Liver (tissue), 9 donors: Measurements from ENCODE around the gene VPS35. TPM values are rescaled to one million over a fixed set of nuclear protein-coding genes. Genes with fewer than 3 reads are reported as not detected.

ENCODE experiments used
- DNase-seq: peaks from one replicate; pipeline ENCODE4 v3.0.0-alpha.2; 2017; ENCODE audit warnings: low spot score
- H3K27ac ChIP-seq, 2 donors: one replicate each; pipeline ENCODE4 v1.7.0; 2013; ENCODE audit warnings: inconsistent platforms in 2 of 2, low read length in 2 of 2, control low read depth in 1 of 2, low read depth in 1 of 2, mild to moderate bottlenecking in 1 of 2
- H3K27me3 ChIP-seq, 4 donors: one replicate each; pipeline versions ENCODE4 v1.6.1 to v1.7.0; 2013; ENCODE audit warnings: low read length in 3 of 4, inconsistent platforms in 1 of 4, mild to moderate bottlenecking in 1 of 4, moderate library complexity in 1 of 4; ENCODE audit not compliant: control insufficient read depth in 4 of 4, insufficient read depth in 4 of 4
- H3K36me3 ChIP-seq, 4 donors: one replicate each; pipeline versions ENCODE4 v1.6.1 to v1.7.0; 2013; ENCODE audit warnings: low read length in 3 of 4, mild to moderate bottlenecking in 3 of 4, low read depth in 1 of 4, moderate library complexity in 1 of 4; ENCODE audit not compliant: control insufficient read depth in 4 of 4, insufficient read depth in 3 of 4
- H3K4me1 ChIP-seq, 4 donors: one replicate each; pipeline versions ENCODE4 v1.6.1 to v1.7.0; 2013; ENCODE audit warnings: low read length in 3 of 4, mild to moderate bottlenecking in 3 of 4, moderate library complexity in 1 of 4; ENCODE audit not compliant: control insufficient read depth in 4 of 4, insufficient read depth in 4 of 4
- H3K4me3 ChIP-seq, 3 donors: one replicate each; pipeline versions ENCODE4 v1.6.1 to v1.7.0; 2013; ENCODE audit warnings: low read length in 3 of 3, control low read depth in 1 of 3, low read depth in 1 of 3, mild to moderate bottlenecking in 1 of 3
- H3K9ac ChIP-seq, 2 donors: one replicate each; pipeline ENCODE4 v1.7.0; 2013; ENCODE audit warnings: low read length in 2 of 2, mild to moderate bottlenecking in 2 of 2, moderate library complexity in 2 of 2, control low read depth in 1 of 2, low read depth in 1 of 2
- H3K9me3 ChIP-seq, 4 donors: one replicate each; pipeline versions ENCODE4 v1.6.1 to v1.7.0; 2013; ENCODE audit warnings: low read length in 3 of 4; ENCODE audit not compliant: control insufficient read depth in 4 of 4
- FOXA1 ChIP-seq: IDR thresholded peaks from 2 replicates; pipeline ENCODE4 v1.6.1; 2016; ENCODE audit warnings: antibody characterized with exemption
- FOXA2 ChIP-seq: IDR thresholded peaks from 2 replicates; pipeline ENCODE4 v1.6.1; 2016; ENCODE audit warnings: antibody characterized with exemption
- GABPA ChIP-seq, 2 donors: IDR thresholded peaks in 1 of 2; conservative IDR thresholded peaks in 1 of 2; 2 replicates each; pipeline ENCODE4 v1.6.1; 2016; ENCODE audit warnings: antibody characterized with exemption in 2 of 2, mild to moderate bottlenecking in 1 of 2, moderate library complexity in 1 of 2
- HNF4A ChIP-seq, 2 donors: conservative IDR thresholded peaks; 2 replicates each; pipeline ENCODE4 v1.6.1; 2016; ENCODE audit warnings: antibody characterized with exemption in 2 of 2, mild to moderate bottlenecking in 2 of 2
- HNF4G ChIP-seq: IDR thresholded peaks from 2 replicates; pipeline ENCODE4 v1.6.1; 2016; ENCODE audit warnings: antibody characterized with exemption
- JUND ChIP-seq, 2 donors: IDR thresholded peaks; 2 replicates each; pipeline ENCODE4 v1.6.1; 2016; ENCODE audit warnings: antibody characterized with exemption in 2 of 2
- NR2F2 ChIP-seq: IDR thresholded peaks from 2 replicates; pipeline ENCODE4 v1.6.1; 2016; ENCODE audit warnings: antibody characterized with exemption
- RXRA ChIP-seq, 2 donors: IDR thresholded peaks; 2 replicates each; pipeline ENCODE4 v1.6.1; 2017 to 2018; ENCODE audit warnings: antibody characterized with exemption in 2 of 2, mild to moderate bottlenecking in 1 of 2
- SP1 ChIP-seq: IDR thresholded peaks from 2 replicates; pipeline ENCODE4 v1.6.1; 2018; ENCODE audit warnings: antibody characterized with exemption, mild to moderate bottlenecking
- TAF1 ChIP-seq: conservative IDR thresholded peaks from 2 replicates; pipeline ENCODE4 v1.6.1; 2016; ENCODE audit warnings: antibody characterized with exemption, mild to moderate bottlenecking
- YY1 ChIP-seq: IDR thresholded peaks from 2 replicates; pipeline ENCODE4 v1.6.1; 2016; ENCODE audit warnings: antibody characterized with exemption, mild to moderate bottlenecking
- WGBS: extraction: QIAGEN DNeasy Blood & Tissue Kit; methylation state at CpG from one replicate; pipeline ENCODE4 v1.1.7; 2013; 5-methylcytosine and 5-hydroxymethylcytosine counted together
- polyA plus RNA-seq, 2 donors: library from polyadenylated mRNA; stranded (reverse) in 1 of 2; unstranded in 1 of 2; fragments of 200-250 nt in 1 of 2; fragments of >200 nt in 1 of 2; fragmentation: Nextera tagmentation in 1 of 2; extraction: Ambion mirVana in 1 of 2; gene quantifications; one replicate each; pipeline versions ENCODE4 v1.2.1 to v1.2.3, GENCODE V29; 2013 to 2015
- total RNA-seq, 2 donors: library from RNA; depleted of rRNA; stranded (reverse); fragments of >200 nt; gene quantifications; one replicate each; pipeline ENCODE4 v1.2.3, GENCODE V29; 2014
- TF ChIP-seq, protein P1 (sequence below): fragments of 150-350 bp; IDR thresholded peaks from 2 replicates; pipeline ENCODE4 v1.5.1; 2017; ENCODE audit warnings: improper control_type of control experiment, low read depth, low read length; ENCODE audit not compliant: missing input control
- TF ChIP-seq, protein P2 (sequence below): IDR thresholded peaks from 2 replicates; pipeline ENCODE4 v1.6.1; 2016; ENCODE audit warnings: antibody characterized with exemption
- TF ChIP-seq, protein P3 (sequence below): IDR thresholded peaks from 2 replicates; pipeline ENCODE4 v1.6.1; 2016; ENCODE audit warnings: antibody characterized with exemption, mild to moderate bottlenecking
- TF ChIP-seq, protein P4 (sequence below): IDR thresholded peaks from 2 replicates; pipeline ENCODE4 v1.6.1; 2016; ENCODE audit warnings: antibody characterized with exemption
- TF ChIP-seq, protein P5 (sequence below): IDR thresholded peaks from 2 replicates; pipeline ENCODE4 v1.6.1; 2016; ENCODE audit warnings: antibody characterized with exemption
- donor health status: healthy.
- donor health status: healthy.
- donor health status: healthy.
- donor health status: healthy.
- donor health status: healthy.

VPS35 gene
- total and polyA plus RNA-seq, 4 donors, result 10.5 to 52.7 (median 23.6) TPM

DNA sequence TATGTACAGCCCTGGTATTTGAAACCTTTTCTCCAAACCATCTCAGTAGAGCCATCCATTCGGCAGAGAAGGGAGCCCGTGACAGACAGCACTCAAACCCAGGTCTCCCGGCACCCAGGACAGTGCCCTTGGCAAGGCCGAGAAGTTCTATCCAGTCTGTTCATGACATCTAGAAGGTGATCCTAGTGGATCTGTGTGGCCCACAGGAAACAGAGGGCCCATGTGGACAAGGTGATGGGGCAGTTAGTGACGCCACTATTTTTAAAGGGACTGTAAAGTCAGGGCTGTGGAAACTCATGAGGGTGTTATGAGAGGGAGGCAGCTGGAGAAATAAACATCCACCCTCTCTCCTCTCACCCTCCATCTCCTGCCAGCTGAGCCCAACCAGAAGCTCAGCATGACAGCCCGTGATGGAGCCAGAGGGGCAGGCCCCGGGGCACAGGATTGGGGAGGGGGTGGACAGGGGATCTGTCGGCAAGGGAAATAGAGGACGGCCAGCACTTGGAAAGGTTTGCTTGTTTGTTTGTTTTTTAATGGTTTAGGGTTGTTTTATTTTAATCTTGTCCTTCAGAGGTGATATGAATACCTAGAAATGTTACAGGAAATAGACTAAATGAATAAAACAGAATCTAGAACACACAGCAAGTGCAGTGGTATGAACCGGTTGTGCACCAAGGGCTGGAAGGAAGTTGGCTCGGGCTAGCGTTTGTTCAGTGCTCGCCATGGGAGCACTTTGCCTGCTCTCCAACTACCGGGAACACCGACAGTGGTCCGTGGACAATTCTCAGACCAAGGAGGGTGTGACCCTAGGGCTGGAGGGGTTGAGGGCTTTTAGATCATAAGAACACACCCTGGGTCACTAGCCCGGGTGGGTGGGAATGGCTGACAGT, 42.1 kb upstream of the VPS35 start:
- Histone ChIP-seq H3K4me1 (no peaks in the 10 kb centered on the region), H3K27ac (no peak overlapping the region), H3K36me3 (no peaks in the 10 kb centered on the region), H3K4me3 (no peak overlapping the region), H3K27me3 (no peaks in the 10 kb centered on the region), H3K9me3 (no peaks in the 10 kb centered on the region), H3K9ac (no peak overlapping the region)
- TF ChIP-seq YY1, result no peak
- TF ChIP-seq FOXA2, result no peak
- TF ChIP-seq HNF4A (conservative IDR thresholded peaks at IDR 0.05), result no peak
- TF ChIP-seq, protein P1, sequence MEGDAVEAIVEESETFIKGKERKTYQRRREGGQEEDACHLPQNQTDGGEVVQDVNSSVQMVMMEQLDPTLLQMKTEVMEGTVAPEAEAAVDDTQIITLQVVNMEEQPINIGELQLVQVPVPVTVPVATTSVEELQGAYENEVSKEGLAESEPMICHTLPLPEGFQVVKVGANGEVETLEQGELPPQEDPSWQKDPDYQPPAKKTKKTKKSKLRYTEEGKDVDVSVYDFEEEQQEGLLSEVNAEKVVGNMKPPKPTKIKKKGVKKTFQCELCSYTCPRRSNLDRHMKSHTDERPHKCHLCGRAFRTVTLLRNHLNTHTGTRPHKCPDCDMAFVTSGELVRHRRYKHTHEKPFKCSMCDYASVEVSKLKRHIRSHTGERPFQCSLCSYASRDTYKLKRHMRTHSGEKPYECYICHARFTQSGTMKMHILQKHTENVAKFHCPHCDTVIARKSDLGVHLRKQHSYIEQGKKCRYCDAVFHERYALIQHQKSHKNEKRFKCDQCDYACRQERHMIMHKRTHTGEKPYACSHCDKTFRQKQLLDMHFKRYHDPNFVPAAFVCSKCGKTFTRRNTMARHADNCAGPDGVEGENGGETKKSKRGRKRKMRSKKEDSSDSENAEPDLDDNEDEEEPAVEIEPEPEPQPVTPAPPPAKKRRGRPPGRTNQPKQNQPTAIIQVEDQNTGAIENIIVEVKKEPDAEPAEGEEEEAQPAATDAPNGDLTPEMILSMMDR, result no peak
- no peak for TF ChIP-seq HNF4G
- TF ChIP-seq, protein P2, sequence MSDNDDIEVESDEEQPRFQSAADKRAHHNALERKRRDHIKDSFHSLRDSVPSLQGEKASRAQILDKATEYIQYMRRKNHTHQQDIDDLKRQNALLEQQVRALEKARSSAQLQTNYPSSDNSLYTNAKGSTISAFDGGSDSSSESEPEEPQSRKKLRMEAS, result no peak
- no peak for TF ChIP-seq GABPA (IDR thresholded peaks at IDR 0.05 in 1 of 2, conservative IDR thresholded peaks at IDR 0.05 in 1 of 2)
- TF ChIP-seq FOXA1, result no peak
- TF ChIP-seq, protein P3, sequence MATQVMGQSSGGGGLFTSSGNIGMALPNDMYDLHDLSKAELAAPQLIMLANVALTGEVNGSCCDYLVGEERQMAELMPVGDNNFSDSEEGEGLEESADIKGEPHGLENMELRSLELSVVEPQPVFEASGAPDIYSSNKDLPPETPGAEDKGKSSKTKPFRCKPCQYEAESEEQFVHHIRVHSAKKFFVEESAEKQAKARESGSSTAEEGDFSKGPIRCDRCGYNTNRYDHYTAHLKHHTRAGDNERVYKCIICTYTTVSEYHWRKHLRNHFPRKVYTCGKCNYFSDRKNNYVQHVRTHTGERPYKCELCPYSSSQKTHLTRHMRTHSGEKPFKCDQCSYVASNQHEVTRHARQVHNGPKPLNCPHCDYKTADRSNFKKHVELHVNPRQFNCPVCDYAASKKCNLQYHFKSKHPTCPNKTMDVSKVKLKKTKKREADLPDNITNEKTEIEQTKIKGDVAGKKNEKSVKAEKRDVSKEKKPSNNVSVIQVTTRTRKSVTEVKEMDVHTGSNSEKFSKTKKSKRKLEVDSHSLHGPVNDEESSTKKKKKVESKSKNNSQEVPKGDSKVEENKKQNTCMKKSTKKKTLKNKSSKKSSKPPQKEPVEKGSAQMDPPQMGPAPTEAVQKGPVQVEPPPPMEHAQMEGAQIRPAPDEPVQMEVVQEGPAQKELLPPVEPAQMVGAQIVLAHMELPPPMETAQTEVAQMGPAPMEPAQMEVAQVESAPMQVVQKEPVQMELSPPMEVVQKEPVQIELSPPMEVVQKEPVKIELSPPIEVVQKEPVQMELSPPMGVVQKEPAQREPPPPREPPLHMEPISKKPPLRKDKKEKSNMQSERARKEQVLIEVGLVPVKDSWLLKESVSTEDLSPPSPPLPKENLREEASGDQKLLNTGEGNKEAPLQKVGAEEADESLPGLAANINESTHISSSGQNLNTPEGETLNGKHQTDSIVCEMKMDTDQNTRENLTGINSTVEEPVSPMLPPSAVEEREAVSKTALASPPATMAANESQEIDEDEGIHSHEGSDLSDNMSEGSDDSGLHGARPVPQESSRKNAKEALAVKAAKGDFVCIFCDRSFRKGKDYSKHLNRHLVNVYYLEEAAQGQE, result no peak
- no peak for TF ChIP-seq JUND (IDR thresholded peaks at IDR 0.05)
- TF ChIP-seq SP1, result no peak
- no peak for TF ChIP-seq RXRA (IDR thresholded peaks at IDR 0.05)
- TF ChIP-seq, protein P4, sequence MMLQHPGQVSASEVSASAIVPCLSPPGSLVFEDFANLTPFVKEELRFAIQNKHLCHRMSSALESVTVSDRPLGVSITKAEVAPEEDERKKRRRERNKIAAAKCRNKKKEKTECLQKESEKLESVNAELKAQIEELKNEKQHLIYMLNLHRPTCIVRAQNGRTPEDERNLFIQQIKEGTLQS, result no peak
- TF ChIP-seq, protein P5, sequence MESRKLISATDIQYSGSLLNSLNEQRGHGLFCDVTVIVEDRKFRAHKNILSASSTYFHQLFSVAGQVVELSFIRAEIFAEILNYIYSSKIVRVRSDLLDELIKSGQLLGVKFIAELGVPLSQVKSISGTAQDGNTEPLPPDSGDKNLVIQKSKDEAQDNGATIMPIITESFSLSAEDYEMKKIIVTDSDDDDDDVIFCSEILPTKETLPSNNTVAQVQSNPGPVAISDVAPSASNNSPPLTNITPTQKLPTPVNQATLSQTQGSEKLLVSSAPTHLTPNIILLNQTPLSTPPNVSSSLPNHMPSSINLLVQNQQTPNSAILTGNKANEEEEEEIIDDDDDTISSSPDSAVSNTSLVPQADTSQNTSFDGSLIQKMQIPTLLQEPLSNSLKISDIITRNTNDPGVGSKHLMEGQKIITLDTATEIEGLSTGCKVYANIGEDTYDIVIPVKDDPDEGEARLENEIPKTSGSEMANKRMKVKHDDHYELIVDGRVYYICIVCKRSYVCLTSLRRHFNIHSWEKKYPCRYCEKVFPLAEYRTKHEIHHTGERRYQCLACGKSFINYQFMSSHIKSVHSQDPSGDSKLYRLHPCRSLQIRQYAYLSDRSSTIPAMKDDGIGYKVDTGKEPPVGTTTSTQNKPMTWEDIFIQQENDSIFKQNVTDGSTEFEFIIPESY, result no peak
- no peak for TF ChIP-seq TAF1
- no peak for TF ChIP-seq NR2F2
- DNase-seq, result no peak
- 87% methylated on average over 17 of the region's 17 CpGs for WGBS
